Fibroblast of lung (primary cell): ENCODE results near the gene TRPM4.

Source experiments
- CTCF ChIP-seq, 2 donors: IDR thresholded peaks in 1 of 2; conservative IDR thresholded peaks in 1 of 2; 1 replicate in 1 of 2; 2 replicates in 1 of 2; pipeline ENCODE4 v1.5.1; 2011 to 2012; ENCODE audit warnings: low read length in 2 of 2, control low read depth in 1 of 2, inconsistent platforms in 1 of 2, low read depth in 1 of 2, mild to moderate bottlenecking in 1 of 2
- EZH2 ChIP-seq: IDR thresholded peaks from 2 replicates; pipeline ENCODE4 v1.5.1; 2012; ENCODE audit warnings: low read length, control low read depth, mild to moderate bottlenecking; ENCODE audit errors: missing control alignments

- no peak for TF ChIP-seq CTCF (conservative IDR thresholded peaks at IDR 0.05 in 1 of 2, IDR thresholded peaks at IDR 0.05 in 1 of 2; ENCODE audit: low read depth in 1 of 2, low read length in 2 of 2)
- TF ChIP-seq EZH2 = no peak
Observed at GRCh38 chr19:49243726-49244125, 86.1 kb downstream of the TRPM4 start.
